Measurements from ENCODE around the gene PACRG.

The PACRG gene

GRCh38 chr6:163132050-163132750 is 404.4 kb downstream of the PACRG start:
- Histone ChIP-seq H3K4me1 (ENCODE audit: control insufficient read depth, insufficient read depth, low read length) (no peaks in the 10 kb centered on the region; the same call in 1 of the 2 replicates), H3K27ac (ENCODE audit: low read depth, low read length) (no peak overlapping the region), H3K9ac (ENCODE audit: low read length) (no peak overlapping the region), H3K36me3 (ENCODE audit: control insufficient read depth, insufficient read depth, low read length) (no peaks in the 10 kb centered on the region), H3K4me3 (ENCODE audit: low read depth, low read length) (no peak overlapping the region), H3K27me3 (ENCODE audit: control insufficient read depth, insufficient read depth, low read length) (no peaks in the 10 kb centered on the region), H3K9me3 (ENCODE audit: control insufficient read depth, insufficient read depth, low read depth, low read length) (no peaks in the 10 kb centered on the region)

GRCh38 chr6:163133017-163133416 is 405.2 kb downstream of the PACRG start:
- Histone ChIP-seq H3K9ac (ENCODE audit: low read length) (no peak overlapping the region), H3K4me1 (ENCODE audit: control insufficient read depth, insufficient read depth, low read length) (no peaks in the 10 kb centered on the region; the same call in 1 of the 2 replicates), H3K9me3 (ENCODE audit: control insufficient read depth, insufficient read depth, low read depth, low read length) (no peaks in the 10 kb centered on the region), H3K27me3 (ENCODE audit: control insufficient read depth, insufficient read depth, low read length) (no peaks in the 10 kb centered on the region), H3K36me3 (ENCODE audit: control insufficient read depth, insufficient read depth, low read length) (no peaks in the 10 kb centered on the region), H3K4me3 (ENCODE audit: low read depth, low read length) (no peak overlapping the region), H3K27ac (ENCODE audit: low read depth, low read length) (no peak overlapping the region)

- H3K4me1 ChIP-seq (ENCODE audit: control insufficient read depth, insufficient read depth, low read length): no peaks in the 10 kb centered on the region; the same call in 1 of the 2 replicates
- no peak overlapping the region for H3K9ac ChIP-seq (ENCODE audit: low read length)
- H3K4me3 ChIP-seq (ENCODE audit: low read depth, low read length): no peak overlapping the region
- no peaks in the 10 kb centered on the region for H3K27me3 ChIP-seq (ENCODE audit: control insufficient read depth, insufficient read depth, low read length)
- peaks cover 2% of the 10 kb centered on the region for H3K9me3 ChIP-seq (ENCODE audit: control insufficient read depth, insufficient read depth, low read depth, low read length)
- no peak overlapping the region for H3K27ac ChIP-seq (ENCODE audit: low read depth, low read length)
- no peaks in the 10 kb centered on the region for H3K36me3 ChIP-seq (ENCODE audit: control insufficient read depth, insufficient read depth, low read length)
Measured at GRCh38 chr6:163133691-163134090, 405.9 kb downstream of the PACRG start.

GRCh38 chr6:163136681-163137397 is 409.1 kb downstream of the PACRG start:
- Histone ChIP-seq H3K4me3 (ENCODE audit: low read depth, low read length) (no peak overlapping the region), H3K27me3 (ENCODE audit: control insufficient read depth, insufficient read depth, low read length) (no peaks in the 10 kb centered on the region)

GRCh38 chr6:163137398-163137881 is 409.7 kb downstream of the PACRG start:
- H3K36me3 ChIP-seq (ENCODE audit: control insufficient read depth, insufficient read depth, low read length): no peaks in the 10 kb centered on the region
- no peak overlapping the region for H3K27ac ChIP-seq (ENCODE audit: low read depth, low read length)
- no peaks in the 10 kb centered on the region for H3K4me1 ChIP-seq (ENCODE audit: control insufficient read depth, insufficient read depth, low read length)
- H3K27me3 ChIP-seq (ENCODE audit: control insufficient read depth, insufficient read depth, low read length): no peaks in the 10 kb centered on the region
- H3K9me3 ChIP-seq (ENCODE audit: control insufficient read depth, insufficient read depth, low read depth, low read length): peaks cover 9% of the 10 kb centered on the region
- no peak overlapping the region for H3K9ac ChIP-seq (ENCODE audit: low read length)
- no peak overlapping the region for H3K4me3 ChIP-seq (ENCODE audit: low read depth, low read length)

More at GRCh38 chr6:163136681-163137397, 409.1 kb downstream of the PACRG start:
- no peak overlapping the region for H3K9ac ChIP-seq (ENCODE audit: low read length)
- no peaks in the 10 kb centered on the region for H3K36me3 ChIP-seq (ENCODE audit: control insufficient read depth, insufficient read depth, low read length)
- no peak overlapping the region for H3K27ac ChIP-seq (ENCODE audit: low read depth, low read length)
- H3K9me3 ChIP-seq (ENCODE audit: control insufficient read depth, insufficient read depth, low read depth, low read length): peaks cover 9% of the 10 kb centered on the region
- no peaks in the 10 kb centered on the region for H3K4me1 ChIP-seq (ENCODE audit: control insufficient read depth, insufficient read depth, low read length)

- H3K4me1 ChIP-seq (ENCODE audit: control insufficient read depth, insufficient read depth, low read length): no peaks in the 10 kb centered on the region; the same call in 1 of the 2 replicates
- no peak overlapping the region for H3K4me3 ChIP-seq (ENCODE audit: low read depth, low read length)
- H3K9me3 ChIP-seq (ENCODE audit: control insufficient read depth, insufficient read depth, low read depth, low read length): no peaks in the 10 kb centered on the region
- H3K27ac ChIP-seq (ENCODE audit: low read depth, low read length): no peak overlapping the region
- H3K27me3 ChIP-seq (ENCODE audit: control insufficient read depth, insufficient read depth, low read length): no peaks in the 10 kb centered on the region
- no peaks in the 10 kb centered on the region for H3K36me3 ChIP-seq (ENCODE audit: control insufficient read depth, insufficient read depth, low read length)
- H3K9ac ChIP-seq (ENCODE audit: low read length): no peak overlapping the region
Measured at GRCh38 chr6:163146036-163146435, 418.3 kb downstream of the PACRG start.

GRCh38 chr6:163147994-163148393 is 420.2 kb downstream of the PACRG start:
- Histone ChIP-seq H3K9ac (ENCODE audit: low read length) (no peak overlapping the region), H3K4me1 (ENCODE audit: control insufficient read depth, insufficient read depth, low read length) (peaks cover 3% of the 10 kb centered on the region; the same call in 1 of the 2 replicates), H3K27ac (ENCODE audit: low read depth, low read length) (no peak overlapping the region), H3K36me3 (ENCODE audit: control insufficient read depth, insufficient read depth, low read length) (no peaks in the 10 kb centered on the region), H3K9me3 (ENCODE audit: control insufficient read depth, insufficient read depth, low read depth, low read length) (no peaks in the 10 kb centered on the region), H3K27me3 (ENCODE audit: control insufficient read depth, insufficient read depth, low read length) (no peaks in the 10 kb centered on the region), H3K4me3 (ENCODE audit: low read depth, low read length) (no peak overlapping the region)

GRCh38 chr6:163148451-163149278 is 420.9 kb downstream of the PACRG start:
- Histone ChIP-seq H3K9ac (ENCODE audit: low read length) (no peak overlapping the region), H3K36me3 (ENCODE audit: control insufficient read depth, insufficient read depth, low read length) (no peaks in the 10 kb centered on the region), H3K27me3 (ENCODE audit: control insufficient read depth, insufficient read depth, low read length) (no peaks in the 10 kb centered on the region), H3K27ac (ENCODE audit: low read depth, low read length) (no peak overlapping the region), H3K9me3 (ENCODE audit: control insufficient read depth, insufficient read depth, low read depth, low read length) (no peaks in the 10 kb centered on the region), H3K4me1 (ENCODE audit: control insufficient read depth, insufficient read depth, low read length) (peaks cover 3% of the 10 kb centered on the region; the same call in 1 of the 2 replicates), H3K4me3 (ENCODE audit: low read depth, low read length) (no peak overlapping the region)

GRCh38 chr6:163149279-163149848 is 421.6 kb downstream of the PACRG start:
- no peaks in the 10 kb centered on the region for H3K9me3 ChIP-seq (ENCODE audit: control insufficient read depth, insufficient read depth, low read depth, low read length)
- H3K4me3 ChIP-seq (ENCODE audit: low read depth, low read length): no peak overlapping the region
- H3K4me1 ChIP-seq (ENCODE audit: control insufficient read depth, insufficient read depth, low read length): peaks cover 3% of the 10 kb centered on the region; the same call in 1 of the 2 replicates
- no peak overlapping the region for H3K27ac ChIP-seq (ENCODE audit: low read depth, low read length)
- no peaks in the 10 kb centered on the region for H3K36me3 ChIP-seq (ENCODE audit: control insufficient read depth, insufficient read depth, low read length)
- H3K27me3 ChIP-seq (ENCODE audit: control insufficient read depth, insufficient read depth, low read length): no peaks in the 10 kb centered on the region
- H3K9ac ChIP-seq (ENCODE audit: low read length): no peak overlapping the region

GRCh38 chr6:163151212-163151611 is 423.4 kb downstream of the PACRG start:
- Histone ChIP-seq H3K36me3 (ENCODE audit: control insufficient read depth, insufficient read depth, low read length) (no peaks in the 10 kb centered on the region), H3K4me1 (ENCODE audit: control insufficient read depth, insufficient read depth, low read length) (peaks cover 3% of the 10 kb centered on the region; the same call in 1 of the 2 replicates), H3K9ac (ENCODE audit: low read length) (no peak overlapping the region), H3K27ac (ENCODE audit: low read depth, low read length) (no peak overlapping the region), H3K27me3 (ENCODE audit: control insufficient read depth, insufficient read depth, low read length) (no peaks in the 10 kb centered on the region), H3K9me3 (ENCODE audit: control insufficient read depth, insufficient read depth, low read depth, low read length) (no peaks in the 10 kb centered on the region), H3K4me3 (ENCODE audit: low read depth, low read length) (no peak overlapping the region)

Measured in HUES6 (cell line).